GM23248 (cell line): Measurements from ENCODE around the gene WTIP. TPM values are rescaled to one million over a fixed set of nuclear protein-coding genes. Genes with fewer than 3 reads are reported as not detected.

ENCODE experiments used
- DNase-seq: peaks from one replicate; pipeline ENCODE4 v3.0.0-alpha.2; 2015
- H2AFZ ChIP-seq: fragments of 200-600 bp; sonication (generic); 2 replicates; pipeline ENCODE4 v1.6.1; 2016; ENCODE audit warnings: antibody characterized with exemption
- H3F3A ChIP-seq: fragments of 200-600 bp; sonication (generic); 2 replicates; pipeline ENCODE4 v1.6.1; 2016; ENCODE audit warnings: mild to moderate bottlenecking, antibody characterized with exemption, mixed run types; ENCODE audit not compliant: insufficient read depth
- H3K27ac ChIP-seq: fragments of 200-600 bp; sonication (generic); 2 replicates; pipeline ENCODE4 v1.5.1; 2016; ENCODE audit warnings: mild to moderate bottlenecking
- H3K27me3 ChIP-seq: fragments of 200-600 bp; sonication (generic); replicated peaks from 2 replicates; pipeline ENCODE4 v1.6.1; 2016; ENCODE audit warnings: mild to moderate bottlenecking; ENCODE audit not compliant: insufficient read depth
- H3K36me3 ChIP-seq: fragments of 200-600 bp; sonication (generic); 2 replicates; pipeline ENCODE4 v1.6.1; 2016; ENCODE audit warnings: low read depth, mild to moderate bottlenecking
- H3K4me1 ChIP-seq: fragments of 200-600 bp; sonication (generic); 2 replicates; pipeline ENCODE4 v1.6.1; 2016; ENCODE audit warnings: mild to moderate bottlenecking; ENCODE audit not compliant: insufficient read depth
- H3K4me2 ChIP-seq: fragments of 200-600 bp; sonication (generic); one replicate; pipeline ENCODE4 v1.6.1; 2016; ENCODE audit warnings: mild to moderate bottlenecking; ENCODE audit not compliant: unreplicated experiment
- H3K4me3 ChIP-seq: fragments of 200-600 bp; sonication (generic); 2 replicates; pipeline ENCODE4 v1.5.1; 2016; ENCODE audit warnings: mild to moderate bottlenecking
- H3K79me2 ChIP-seq: fragments of 200-600 bp; sonication (generic); 2 replicates; pipeline ENCODE4 v1.6.1; 2016; ENCODE audit warnings: mild to moderate bottlenecking; ENCODE audit not compliant: insufficient read depth
- H3K9ac ChIP-seq: fragments of 200-600 bp; sonication (generic); 2 replicates; pipeline ENCODE4 v1.6.1; 2016; ENCODE audit warnings: mild to moderate bottlenecking
- H3K9me2 ChIP-seq: fragments of 200-600 bp; sonication (generic); 2 replicates; pipeline ENCODE4 v1.6.1; 2016; ENCODE audit warnings: mixed run types, mild to moderate bottlenecking, moderate library complexity; ENCODE audit not compliant: insufficient read depth
- H3K9me3 ChIP-seq: fragments of 200-600 bp; sonication (generic); one replicate; pipeline ENCODE4 v1.6.1; 2017; ENCODE audit warnings: low read depth
- H4K20me1 ChIP-seq: fragments of 200-600 bp; sonication (generic); 2 replicates; pipeline ENCODE4 v1.6.0; 2016; ENCODE audit not compliant: insufficient read depth
- EZH2 ChIP-seq: fragments of 200-600 bp; sonication (generic); IDR thresholded peaks from 2 replicates; pipeline ENCODE4 v1.6.1; 2018; ENCODE audit warnings: antibody characterized with exemption, mild to moderate bottlenecking; ENCODE audit not compliant: insufficient read depth, poor library complexity, severe bottlenecking
- EZH2phosphoT487 ChIP-seq: fragments of 200-600 bp; sonication (generic); IDR thresholded peaks from 2 replicates; pipeline ENCODE4 v1.6.1; 2018; ENCODE audit warnings: antibody characterized with exemption, moderate library complexity, mild to moderate bottlenecking, low read depth; ENCODE audit not compliant: insufficient read depth
- WGBS, 2 experiments: methylation state at CpG; one replicate each; pipeline ENCODE4 v1.1.6; 2015 to 2017; ENCODE audit warnings: low lambda C conversion rate in 2 of 2, low coverage in 1 of 2; ENCODE audit errors: missing lambda C conversion rate in 2 of 2; 5-methylcytosine and 5-hydroxymethylcytosine counted together
- in situ Hi-C: fragments of 300-500 bp; cut with MboI; formaldehyde crosslinking; loops from 2 replicates; pipeline ENCODE4 v1.15.0; 2020
- polyA plus RNA-seq: library from polyadenylated mRNA; unstranded; fragments of >200 nt; fragmentation: Nextera tagmentation; extraction: Ambion mirVana; gene quantifications from 2 replicates; pipeline ENCODE4 v1.2.1, GENCODE V29; 2016
- total RNA-seq: library from RNA; depleted of rRNA; stranded (reverse); fragments of >200 nt; shearing (Covaris generic); gene quantifications from 2 replicates; pipeline ENCODE4 v1.2.3, GENCODE V29; 2014

Gene WTIP
- total and polyA plus RNA-seq, 2 experiments from 2014 or later: 2.2 to 35.2 TPM

DNA sequence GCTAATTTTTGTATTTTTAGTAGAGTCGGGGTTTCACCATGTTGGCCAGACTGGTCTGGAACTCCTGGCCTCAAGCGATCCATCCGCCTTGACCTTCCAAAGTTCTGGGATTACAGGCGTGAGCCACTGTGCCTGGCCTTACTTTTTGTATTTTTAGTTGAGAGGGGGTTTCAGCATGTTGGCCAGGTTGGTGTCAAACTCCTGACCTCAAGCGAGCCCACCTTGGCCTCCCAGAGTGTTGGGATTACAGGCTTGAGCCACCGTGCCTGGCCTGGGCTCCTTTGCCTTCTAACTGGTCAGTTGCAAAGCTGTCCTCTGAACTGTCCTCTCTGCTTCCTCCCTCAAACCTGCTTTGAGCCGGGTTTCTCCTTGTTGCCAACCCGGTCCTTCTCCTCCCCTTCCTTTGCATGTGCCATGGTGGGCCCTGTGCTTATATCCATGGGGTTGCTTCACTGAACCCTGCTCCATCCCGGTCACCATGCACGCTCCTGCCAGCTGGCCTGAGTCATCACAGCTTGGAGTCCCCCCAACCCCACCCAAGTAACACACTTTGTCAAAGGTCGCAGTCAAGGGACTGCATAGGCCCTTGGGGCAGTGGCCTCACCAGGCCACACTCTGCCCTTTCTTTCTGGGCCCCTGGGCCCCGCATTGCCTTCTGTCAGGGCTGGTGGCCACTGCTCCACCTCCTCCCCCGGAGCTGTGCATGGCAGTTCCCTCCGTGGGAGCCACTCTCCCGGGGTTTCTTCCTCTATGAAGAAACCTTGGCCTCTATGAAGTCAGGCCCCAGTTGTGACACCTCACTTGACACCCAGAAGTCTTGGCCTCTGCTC is 21.2 kb downstream of the WTIP start:
- Histone ChIP-seq H3K27ac (no peak overlapping the region), H3K9me3 (no peaks in the 10 kb centered on the region), H3K4me1 (0 out of 2 replicates have a peak, but pooled peaks cover 6% of the 10 kb centered on the region), H3K27me3 (no peaks in the 10 kb centered on the region), H4K20me1 (no peaks in the 10 kb centered on the region), H2AFZ (no peak overlapping the region), H3K4me3 (no peak overlapping the region), H3K4me2 (no peak overlapping the region), H3K79me2 (no peaks in the 10 kb centered on the region), H3K36me3 (no peaks in the 10 kb centered on the region), H3K9me2 (no peaks in the 10 kb centered on the region), H3K9ac (no peak overlapping the region), H3F3A (0 out of 2 replicates have a peak, but pooled peaks cover 5% of the 10 kb centered on the region)
- peak; percentile 58 for DNase-seq
- WGBS, 2 experiments: 65 to 69% methylated on average over 14 to 15 of the region's 15 CpGs
- TF ChIP-seq EZH2: no peak
- no peak for TF ChIP-seq EZH2phosphoT487
- in situ Hi-C loops: no loop called here

DNA sequence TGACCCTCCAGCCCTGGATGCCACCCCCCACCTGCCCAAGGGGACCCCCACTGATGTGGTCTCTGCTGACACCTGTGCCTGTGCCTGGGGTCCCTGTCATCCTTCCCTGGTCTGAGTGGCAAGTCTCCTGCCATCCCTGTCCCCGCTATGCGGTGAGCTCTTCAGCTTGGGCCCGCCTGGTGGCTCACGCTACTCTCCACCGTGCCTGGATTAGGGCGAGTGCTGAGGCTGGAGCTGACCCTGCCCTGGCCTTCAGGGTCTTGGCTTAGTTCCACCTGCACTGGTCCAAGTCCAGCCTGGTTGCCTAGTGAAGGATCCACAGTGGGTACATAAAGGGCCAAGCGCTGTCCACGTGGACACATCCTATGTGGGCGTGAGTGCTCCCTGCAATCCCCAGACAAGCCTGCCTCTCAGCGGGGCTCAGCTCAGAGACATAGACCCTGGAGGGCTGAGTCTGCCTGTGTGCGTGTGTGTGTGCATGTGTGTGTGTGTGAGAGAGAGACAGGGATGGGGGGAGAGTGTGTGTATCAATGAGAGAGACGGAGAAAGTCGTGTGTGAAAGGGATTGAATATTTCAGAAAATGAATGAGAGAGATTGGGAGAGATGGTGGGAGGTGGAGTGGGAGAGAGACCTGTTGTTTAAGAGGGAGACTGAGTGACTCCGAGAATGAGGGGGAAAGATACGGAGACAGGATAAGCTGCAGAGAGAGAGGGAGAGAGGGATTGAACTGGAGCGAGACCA is 22.1 kb downstream of the WTIP start:
- in situ Hi-C loops: no loop called here
- Histone ChIP-seq H3K36me3 (no peaks in the 10 kb centered on the region), H3K9me2 (no peaks in the 10 kb centered on the region), H2AFZ (no peak overlapping the region), H3F3A (0 out of 2 replicates have a peak, but pooled peaks cover 5% of the 10 kb centered on the region), H3K9ac (no peak overlapping the region), H3K9me3 (no peaks in the 10 kb centered on the region), H3K79me2 (no peaks in the 10 kb centered on the region), H3K4me1 (0 out of 2 replicates have a peak, but pooled peaks cover 6% of the 10 kb centered on the region), H3K27me3 (no peaks in the 10 kb centered on the region), H4K20me1 (no peaks in the 10 kb centered on the region), H3K27ac (no peak overlapping the region), H3K4me2 (no peak overlapping the region), H3K4me3 (no peak overlapping the region)
- no peak for TF ChIP-seq EZH2
- TF ChIP-seq EZH2phosphoT487: no peak
- DNase-seq: no peak
- 85 to 87% methylated on average over 16 of the region's 16 CpGs for WGBS, 2 experiments

DNA sequence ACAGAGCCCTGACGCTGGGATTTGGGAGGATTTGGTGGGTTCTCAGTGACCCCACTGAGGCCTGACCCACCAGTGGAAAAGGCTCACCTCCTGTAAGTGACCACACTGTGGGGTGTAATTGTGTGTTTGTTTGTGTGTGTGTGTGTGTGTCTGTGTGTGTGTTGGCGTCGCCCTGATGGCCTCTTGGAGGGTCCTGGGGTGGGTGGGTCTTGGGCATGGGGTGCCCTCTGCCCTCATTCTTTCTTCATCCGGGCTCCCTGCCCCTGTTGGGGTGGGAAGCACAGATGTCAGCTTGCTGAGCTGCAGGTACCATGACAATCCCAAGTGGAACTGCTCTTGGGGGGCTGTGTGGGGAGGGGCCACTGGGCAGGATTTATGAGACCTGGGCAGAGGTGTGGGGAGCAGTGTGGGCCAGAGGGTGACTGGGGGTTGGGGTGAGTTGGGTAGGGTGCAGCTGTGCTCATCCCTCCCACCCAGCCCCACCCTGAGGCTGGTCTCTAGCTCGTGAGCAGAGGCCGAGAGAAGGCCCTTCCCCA is 22.8 kb downstream of the WTIP start:
- H4K20me1 ChIP-seq: no peaks in the 10 kb centered on the region
- H3K4me2 ChIP-seq: no peak overlapping the region
- in situ Hi-C loops: no loop called here
- no peak overlapping the region for H2AFZ ChIP-seq
- WGBS, 2 experiments: 62 to 67% methylated on average over 4 to 6 of the region's 6 CpGs
- H3K27me3 ChIP-seq: no peaks in the 10 kb centered on the region
- no peak overlapping the region for H3K9ac ChIP-seq
- 0 out of 2 replicates have a peak, but pooled peaks cover 6% of the 10 kb centered on the region for H3K4me1 ChIP-seq
- no peak overlapping the region for H3K27ac ChIP-seq
- DNase-seq: no peak
- 0 out of 2 replicates have a peak, but pooled peaks cover 5% of the 10 kb centered on the region for H3F3A ChIP-seq
- no peaks in the 10 kb centered on the region for H3K9me3 ChIP-seq
- no peak for TF ChIP-seq EZH2
- TF ChIP-seq EZH2phosphoT487: no peak
- no peak overlapping the region for H3K4me3 ChIP-seq
- H3K36me3 ChIP-seq: no peaks in the 10 kb centered on the region
- no peaks in the 10 kb centered on the region for H3K9me2 ChIP-seq
- H3K79me2 ChIP-seq: no peaks in the 10 kb centered on the region

GRCh38 chr19:34504809-34505291 is 23.3 kb downstream of the WTIP start:
- H3K4me1 ChIP-seq: 0 out of 2 replicates have a peak, but pooled peaks cover 6% of the 10 kb centered on the region
- DNase-seq: no peak
- no peaks in the 10 kb centered on the region for H3K27me3 ChIP-seq
- TF ChIP-seq EZH2phosphoT487 (no peak), EZH2 (no peak)
- no peaks in the 10 kb centered on the region for H4K20me1 ChIP-seq
- 0 out of 2 replicates have a peak, but pooled peaks cover 5% of the 10 kb centered on the region for H3F3A ChIP-seq
- H3K36me3 ChIP-seq: no peaks in the 10 kb centered on the region
- WGBS, 2 experiments: 58 to 60% methylated on average over 6 to 9 of the region's 9 CpGs
- H3K4me3 ChIP-seq: no peak overlapping the region
- no peak overlapping the region for H3K27ac ChIP-seq
- no peak overlapping the region for H2AFZ ChIP-seq
- H3K9ac ChIP-seq: no peak overlapping the region
- in situ Hi-C loops: no loop called here
- H3K9me2 ChIP-seq: no peaks in the 10 kb centered on the region
- H3K79me2 ChIP-seq: no peaks in the 10 kb centered on the region
- H3K9me3 ChIP-seq: no peaks in the 10 kb centered on the region
- no peak overlapping the region for H3K4me2 ChIP-seq
